GM18502 (cell line): ENCODE results near the gene PIEZO2.

ENCODE experiments used
- ATAC-seq: cut with Tn5 transposase; IDR thresholded peaks from one replicate; pipeline ENCODE4 v1.9.1; 2021; ENCODE audit warnings: mild to moderate bottlenecking; ENCODE audit not compliant: unreplicated experiment, poor library complexity

PIEZO2 gene

GRCh38 chr18:11115276-11115675 is 34.1 kb downstream of the PIEZO2 start:
- ATAC-seq = no peak

- no peak for ATAC-seq
These were observed 34.7 kb downstream of the PIEZO2 start for GRCh38 chr18:11114653-11115052.

GRCh38 chr18:11113937-11114336 is 35.4 kb downstream of the PIEZO2 start:
- ATAC-seq = no peak

- ATAC-seq = no peak
These were observed 36.3 kb downstream of the PIEZO2 start for GRCh38 chr18:11113046-11113548.

DNA sequence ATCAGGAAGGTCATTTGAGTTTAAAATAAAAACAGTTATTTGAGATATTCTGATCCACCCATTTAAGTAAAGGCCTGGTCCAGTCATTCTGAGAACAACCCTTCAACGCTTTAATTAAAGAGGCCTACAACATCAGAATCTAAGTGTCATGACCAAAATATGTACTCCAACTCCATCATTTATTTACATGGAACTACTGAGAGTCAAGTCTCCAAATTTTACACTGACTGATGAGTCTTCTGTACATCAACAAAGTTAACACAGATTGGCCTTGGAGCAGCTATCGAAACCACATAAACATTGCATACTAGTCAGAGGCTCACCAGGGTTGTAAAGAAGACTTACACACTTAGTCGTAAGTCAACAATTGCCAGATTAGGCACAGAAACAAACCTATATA is 37.1 kb downstream of the PIEZO2 start:
- ATAC-seq = no peak

GRCh38 chr18:11110509-11110908 is 38.9 kb downstream of the PIEZO2 start:
- no peak for ATAC-seq

- ATAC-seq = no peak
These were observed 40.4 kb downstream of the PIEZO2 start for GRCh38 chr18:11108947-11109346.

- ATAC-seq = no peak
These were observed 42.5 kb downstream of the PIEZO2 start for GRCh38 chr18:11106894-11107293.

DNA sequence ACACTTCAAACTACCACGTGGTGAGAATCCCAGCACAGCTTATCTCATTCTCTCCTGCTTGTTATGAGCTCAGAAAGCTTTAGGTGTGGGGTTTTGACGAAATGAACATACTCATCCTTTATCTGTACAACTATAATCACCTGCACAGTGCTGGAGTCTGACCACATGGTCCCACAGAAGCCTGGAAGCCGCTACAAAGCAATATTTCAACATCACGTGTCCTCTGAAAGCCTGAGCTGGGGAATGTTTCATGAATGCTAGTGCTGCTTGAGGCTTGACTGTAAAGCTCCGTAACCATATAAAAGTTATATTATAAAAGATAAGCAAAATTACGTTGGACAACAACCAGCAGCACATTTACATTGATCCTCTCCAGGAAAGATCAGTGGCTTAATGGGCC is 43.9 kb downstream of the PIEZO2 start:
- no peak for ATAC-seq

DNA sequence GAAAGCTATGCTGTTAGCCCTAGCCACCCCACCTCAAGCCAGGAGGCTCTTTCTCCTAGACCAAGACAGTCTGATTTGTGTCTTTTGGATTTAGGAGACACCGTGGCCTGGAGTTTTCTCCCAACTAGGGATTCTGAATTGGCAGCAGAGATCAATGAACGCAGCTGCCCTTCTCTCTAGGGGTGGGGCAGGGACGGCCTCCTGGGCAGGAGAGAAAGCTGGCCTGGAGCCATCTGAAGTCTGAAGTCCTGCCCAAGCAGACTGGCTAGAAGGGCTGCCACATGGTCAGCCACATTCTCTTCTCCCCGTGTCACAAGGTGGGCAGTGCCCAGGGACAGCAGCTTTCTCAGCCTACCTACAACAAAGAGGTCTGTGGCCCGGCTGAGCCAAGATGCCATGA is 45.1 kb downstream of the PIEZO2 start:
- ATAC-seq = no peak

GRCh38 chr18:11096839-11097750 is 52.3 kb downstream of the PIEZO2 start:
- no peak for ATAC-seq

DNA sequence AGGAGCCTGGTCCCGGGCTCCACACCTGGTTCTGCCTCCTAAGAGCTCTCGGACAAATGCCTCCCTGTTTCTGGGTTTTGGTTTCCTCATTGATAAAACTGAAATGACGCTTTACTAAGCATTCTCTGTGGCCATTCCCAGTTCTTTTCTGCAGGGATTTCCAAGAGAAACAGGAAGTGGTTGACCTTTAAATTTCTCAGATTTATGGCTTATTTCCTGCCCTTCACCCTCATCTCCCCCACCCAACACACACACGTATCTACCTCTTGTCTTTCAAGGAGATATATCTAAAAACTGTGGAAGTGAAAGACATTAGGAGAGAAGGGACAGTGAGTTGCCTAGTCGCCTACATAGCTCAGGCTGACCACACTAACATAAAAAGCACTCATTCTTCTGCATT is 53.0 kb downstream of the PIEZO2 start:
- no peak for ATAC-seq

DNA sequence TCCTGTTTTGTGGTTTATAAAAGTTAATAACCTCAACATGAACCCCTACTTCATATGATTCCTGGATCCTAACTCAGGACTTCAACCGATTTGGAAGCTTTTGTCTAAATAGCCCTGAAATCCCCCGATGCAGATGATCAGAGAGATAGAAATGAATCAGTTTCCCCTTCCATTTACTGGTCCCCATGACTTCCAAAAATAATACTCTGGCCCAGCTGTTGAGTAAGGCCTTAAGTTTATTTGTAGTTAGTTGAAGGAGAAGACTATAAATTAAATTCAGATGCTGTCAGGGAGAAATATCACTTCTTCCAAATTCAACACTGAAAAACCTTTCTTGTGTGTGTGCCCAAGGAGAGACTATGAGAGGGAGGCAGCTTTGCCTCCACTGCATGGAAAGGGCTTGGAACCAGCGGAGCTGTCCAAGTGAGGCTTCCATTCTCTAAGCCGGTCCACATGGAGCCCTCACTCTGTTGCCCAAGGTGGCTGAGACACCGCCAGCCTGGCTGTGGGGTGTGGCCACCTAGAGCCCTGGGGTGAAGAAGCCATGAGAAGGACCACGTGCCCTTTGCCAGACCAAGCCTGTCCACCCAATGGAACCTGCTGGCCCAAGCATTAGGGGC is 53.6 kb downstream of the PIEZO2 start:
- no peak for ATAC-seq

DNA sequence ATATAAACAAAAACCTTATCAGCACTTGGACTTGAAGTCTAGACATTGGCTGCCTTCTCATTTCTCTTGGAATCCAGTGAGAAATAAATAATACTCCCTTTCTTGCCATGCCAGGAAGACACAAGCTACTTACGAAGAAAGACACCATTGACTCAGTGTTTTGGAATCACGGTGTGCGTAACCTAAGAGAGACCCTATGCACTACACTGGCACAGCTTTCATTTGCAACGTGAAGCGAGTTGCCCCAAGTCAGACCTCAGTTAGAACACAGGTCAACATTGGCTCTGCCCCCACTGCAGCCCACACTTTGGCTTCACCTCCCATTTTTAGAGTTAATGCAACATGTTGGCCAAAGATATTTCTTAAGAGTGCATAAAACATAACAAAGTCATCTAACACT is 54.2 kb downstream of the PIEZO2 start:
- no peak for ATAC-seq

DNA sequence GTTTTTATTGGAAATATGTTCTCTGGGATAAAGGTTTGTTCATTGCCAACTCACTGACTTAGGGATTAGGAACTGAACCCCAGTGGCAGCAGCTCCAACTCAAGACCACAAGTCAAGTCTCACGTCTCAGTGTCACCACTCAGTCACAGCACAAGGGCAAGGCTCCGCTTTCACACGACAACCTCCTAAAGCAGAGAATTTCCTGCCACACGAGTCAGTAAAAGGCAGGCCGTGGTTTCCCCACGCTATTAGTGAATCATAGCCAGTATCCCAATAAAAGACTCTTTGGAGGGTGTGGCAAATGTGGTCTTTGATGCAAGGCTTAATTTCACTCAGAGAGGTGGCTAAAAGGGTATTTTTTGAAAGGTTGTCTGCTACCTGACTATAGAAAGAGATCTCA is 57.6 kb downstream of the PIEZO2 start:
- ATAC-seq = no peak

DNA sequence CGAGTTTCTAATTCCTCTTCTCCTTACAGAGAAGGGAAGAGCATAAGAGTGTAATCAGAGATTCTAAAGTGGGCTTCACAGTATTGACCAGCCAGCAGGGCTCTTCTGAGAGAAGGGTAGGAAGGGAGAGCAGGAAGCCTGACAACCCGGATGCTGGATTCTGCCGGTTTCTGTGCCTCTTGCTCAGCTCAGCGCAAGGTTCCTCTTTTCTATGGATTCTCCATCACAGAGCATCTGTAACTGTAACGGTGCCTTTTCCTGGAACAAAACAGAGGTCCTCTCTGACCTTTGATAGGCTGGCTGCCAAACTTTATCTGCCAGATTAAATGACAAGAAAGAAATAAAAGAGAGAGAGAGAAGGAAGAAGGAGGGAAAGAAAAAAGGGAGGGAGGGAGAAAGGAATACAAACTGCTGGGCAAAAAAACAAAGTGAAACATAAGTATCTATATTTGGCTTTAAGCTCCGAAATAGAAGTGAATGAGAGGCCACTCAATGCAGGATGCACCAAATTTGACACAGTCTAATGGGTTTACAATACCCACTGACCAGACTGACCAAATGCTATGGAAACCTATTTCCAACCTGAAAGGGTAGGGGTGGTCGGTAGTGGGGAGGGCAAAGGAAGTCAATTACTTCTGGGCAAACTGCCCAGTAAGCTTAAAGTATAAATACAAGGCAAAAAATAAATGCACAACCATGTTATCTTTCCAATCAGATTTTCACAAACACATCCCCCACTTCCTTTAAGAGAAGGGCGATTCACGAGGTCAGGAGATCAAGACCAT is 59.2 kb downstream of the PIEZO2 start:
- ATAC-seq = no peak

GRCh38 chr18:11081009-11081532 is 68.3 kb downstream of the PIEZO2 start:
- no peak for ATAC-seq

DNA sequence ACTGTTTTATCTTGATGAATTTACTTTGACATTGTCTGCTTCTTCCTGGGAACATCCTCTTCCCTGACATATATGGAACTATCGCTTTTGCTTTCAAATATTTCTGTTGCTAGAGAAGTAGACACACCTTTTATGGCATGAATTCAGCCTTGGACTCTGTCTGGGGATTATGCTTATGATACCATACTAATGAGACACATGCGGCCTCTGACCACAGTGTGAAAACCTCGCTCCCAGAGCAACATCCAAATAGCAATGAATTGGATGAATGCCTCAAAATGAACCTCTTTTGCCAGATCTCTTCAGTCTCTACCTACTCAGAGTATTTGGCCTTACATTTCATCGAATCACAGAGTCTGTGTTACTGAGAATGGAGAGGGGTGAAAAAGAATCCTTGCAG is 70.9 kb downstream of the PIEZO2 start:
- no peak for ATAC-seq

DNA sequence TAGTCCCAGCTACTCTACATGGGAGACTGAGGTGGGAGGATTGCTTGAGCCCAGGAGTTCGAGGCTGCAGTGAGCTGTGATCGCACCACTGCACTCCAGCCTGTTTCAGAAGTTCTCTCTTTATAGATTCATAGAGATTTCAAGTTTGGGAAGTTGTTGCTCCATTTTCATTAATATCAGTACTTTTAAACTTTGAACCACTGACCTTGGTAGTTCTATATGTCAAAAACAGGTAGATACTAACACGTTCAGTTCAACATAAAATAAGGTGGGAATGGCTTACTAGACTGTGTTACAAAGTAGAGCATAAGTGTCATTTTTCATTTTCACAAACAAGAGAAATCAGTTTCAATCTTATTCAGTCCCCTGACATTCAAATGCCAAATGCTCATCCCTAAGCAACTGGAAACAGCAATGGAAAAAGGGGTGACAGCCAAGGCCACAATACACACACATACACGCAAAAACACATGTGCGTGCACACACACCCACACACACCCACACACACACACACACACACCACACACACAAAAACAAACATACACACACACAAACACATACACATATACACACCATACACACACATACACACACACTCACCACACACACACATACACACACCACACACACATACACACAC is 71.7 kb downstream of the PIEZO2 start:
- no peak for ATAC-seq

DNA sequence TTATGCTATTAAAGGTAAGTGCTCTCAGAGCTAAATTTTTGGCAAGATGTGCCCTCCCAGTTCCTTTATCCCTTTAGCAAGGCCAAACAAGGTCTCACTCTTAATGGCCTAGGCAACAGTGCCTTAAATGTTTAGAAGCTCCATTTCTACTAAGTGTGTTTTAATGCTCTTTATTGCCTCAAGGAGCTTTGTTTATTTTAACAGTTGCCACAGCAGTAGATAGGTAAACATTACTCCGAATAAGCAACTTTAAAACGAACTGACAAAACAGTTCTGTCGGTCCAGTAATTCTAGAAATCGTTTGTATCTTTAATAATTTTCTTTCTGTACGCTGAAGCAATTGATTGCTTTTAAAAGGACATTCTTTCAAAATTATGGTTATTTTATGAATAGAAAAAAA is 74.5 kb downstream of the PIEZO2 start:
- ATAC-seq = no peak
